GM06990 (cell line): ENCODE results near the gene SMPD2.

ENCODE experiments used
- DNase-seq: peaks from one replicate; pipeline ENCODE4 v3.0.0-alpha.2; 2011; ENCODE audit not compliant: insufficient read length; ENCODE audit errors: extremely low read depth
- H3K27me3 ChIP-seq: replicated peaks from 2 replicates; pipeline ENCODE4 v1.6.0; 2011; ENCODE audit warnings: low read length; ENCODE audit not compliant: control insufficient read depth, insufficient read depth
- H3K36me3 ChIP-seq: 2 replicates; pipeline ENCODE4 v1.5.1; 2011; ENCODE audit warnings: low read length; ENCODE audit not compliant: control insufficient read depth, insufficient read depth
- H3K4me3 ChIP-seq: replicated peaks from 2 replicates; pipeline ENCODE4 v1.5.1; 2011; ENCODE audit warnings: low read depth, mild to moderate bottlenecking, control low read depth, low read length
- CTCF ChIP-seq: IDR thresholded peaks from 2 replicates; pipeline ENCODE4 v1.5.1; 2011; ENCODE audit warnings: low read length, control low read depth, mild to moderate bottlenecking, inconsistent platforms; ENCODE audit not compliant: insufficient read depth, poor library complexity, severe bottlenecking

SMPD2 gene

GRCh38 chr6:109447878-109448555 lies 7.5 kb downstream of the SMPD2 start:
- H3K36me3 ChIP-seq, result peaks cover 60% of the 10 kb centered on the region
- TF ChIP-seq CTCF, result no peak
- no peaks in the 10 kb centered on the region for H3K27me3 ChIP-seq
- H3K4me3 ChIP-seq, result no peak overlapping the region
- DNase-seq, result no peak

DNA sequence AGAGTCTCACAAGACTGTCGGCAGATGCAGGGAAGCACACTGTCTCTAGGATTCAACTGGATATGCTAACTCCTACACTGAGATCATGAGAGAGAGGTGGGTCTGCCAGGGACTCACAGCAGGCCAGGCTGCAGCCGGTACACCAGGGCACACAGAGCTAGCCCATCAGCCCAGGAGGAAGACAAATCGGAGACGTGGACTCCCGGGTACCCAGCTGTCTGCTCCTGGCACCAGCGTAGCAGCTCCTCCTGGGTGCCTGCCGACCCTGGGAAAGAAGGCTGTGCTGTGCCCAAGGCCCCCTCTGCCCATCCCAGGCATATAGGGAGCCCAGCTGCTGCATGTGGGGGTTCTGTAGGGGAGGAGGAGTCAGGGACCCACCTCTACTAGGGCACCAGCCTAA lies 8.1 kb downstream of the SMPD2 start:
- peaks cover 60% of the 10 kb centered on the region for H3K36me3 ChIP-seq
- no peak for DNase-seq
- TF ChIP-seq CTCF, result no peak
- H3K27me3 ChIP-seq, result no peaks in the 10 kb centered on the region
- no peak overlapping the region for H3K4me3 ChIP-seq

- no peak for TF ChIP-seq CTCF
- Histone ChIP-seq H3K4me3 (no peak overlapping the region), H3K27me3 (no peaks in the 10 kb centered on the region), H3K36me3 (peaks cover 60% of the 10 kb centered on the region)
- DNase-seq, result no peak
Measured at GRCh38 chr6:109449064-109449794, 8.7 kb downstream of the SMPD2 start.

DNA sequence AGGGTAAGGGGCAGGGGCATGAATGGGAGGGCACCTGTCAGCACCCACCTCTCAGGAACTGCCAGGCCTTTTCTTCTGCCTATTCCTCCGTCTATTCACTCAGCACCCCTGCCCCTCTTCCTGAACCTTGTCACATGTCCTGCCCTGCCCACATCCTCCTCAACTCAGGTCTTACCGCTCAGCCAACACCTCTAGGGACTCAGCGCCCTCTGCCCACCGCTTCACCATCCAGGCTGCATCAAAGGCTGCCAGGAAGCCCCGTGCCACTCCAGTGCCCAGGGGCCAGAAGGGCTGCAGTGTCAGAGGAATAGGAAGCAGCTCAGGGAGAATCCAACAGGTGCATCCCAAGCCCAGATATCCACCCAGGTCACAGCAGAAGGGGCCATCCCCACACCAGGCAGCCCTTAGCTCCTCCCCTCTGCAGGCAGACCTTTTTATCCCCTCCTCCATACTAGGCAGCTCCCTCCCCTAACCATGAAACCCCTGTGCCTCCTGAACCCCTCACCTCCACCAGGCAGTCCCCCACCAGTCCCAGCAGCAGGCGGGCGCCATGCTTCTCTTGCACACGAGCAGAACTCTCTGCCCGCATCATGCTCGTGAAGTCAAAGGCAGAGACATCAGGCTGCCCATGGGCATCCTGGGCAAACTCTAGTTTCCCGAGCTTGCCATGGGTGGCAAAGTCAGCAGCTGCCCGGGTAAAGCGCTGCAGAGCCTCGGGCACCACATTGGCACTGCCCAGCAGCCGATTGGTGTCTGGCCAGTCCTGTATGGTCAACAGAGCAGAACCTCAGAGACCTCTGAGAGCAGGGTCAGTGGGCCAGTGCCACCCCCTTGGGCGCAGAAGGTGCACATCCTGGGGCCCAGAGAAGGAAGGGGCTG lies 9.5 kb downstream of the SMPD2 start:
- H3K4me3 ChIP-seq, result no peak overlapping the region
- DNase-seq, result no peak
- H3K36me3 ChIP-seq, result peaks cover 53% of the 10 kb centered on the region
- TF ChIP-seq CTCF, result no peak
- H3K27me3 ChIP-seq, result no peaks in the 10 kb centered on the region

DNA sequence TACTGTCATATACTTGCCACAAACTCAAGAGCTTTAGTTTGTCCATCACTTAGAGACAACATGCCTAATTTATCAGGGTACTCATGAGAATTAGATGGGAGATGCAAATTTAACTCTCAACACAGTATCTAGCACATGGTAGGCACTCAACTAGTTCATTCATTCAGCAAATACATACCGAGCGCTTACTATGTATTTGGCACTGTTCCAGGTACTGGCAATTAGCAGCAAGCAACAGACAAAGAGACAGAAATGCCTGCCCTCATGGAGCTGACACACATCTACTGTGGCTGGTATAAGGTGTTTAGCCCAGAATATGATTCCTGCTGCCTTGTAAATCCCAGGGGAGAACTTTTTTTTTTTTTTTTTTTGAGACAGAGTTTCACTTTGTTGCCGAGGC lies 10.3 kb downstream of the SMPD2 start:
- no peak for TF ChIP-seq CTCF
- Histone ChIP-seq H3K4me3 (no peak overlapping the region), H3K36me3 (peaks cover 48% of the 10 kb centered on the region), H3K27me3 (no peaks in the 10 kb centered on the region)
- DNase-seq, result no peak
